HCT116 (cell line): ENCODE data around the gene DENND5B. TPM values are rescaled to one million over a fixed set of nuclear protein-coding genes. Genes with fewer than 3 reads are reported as not detected.

ENCODE experiments used
- ATAC-seq: fragments of 200-7000 bp; cut with Tn5 transposase; 2 replicates; pipeline ENCODE4 v1.9.1; 2020; ENCODE audit warnings: mild to moderate bottlenecking, moderate library complexity
- BruUV-seq: library from RNA; stranded (reverse); fragments of 400-500 nt; replicated peaks from 2 replicates; lab custom pipeline; 2021; lab: Mats Ljungman, UMichigan
- CTCF ChIA-PET: fragments of 300-600 bp; sonication (Branson Sonifier 250); formaldehyde crosslinking; loops from one replicate; lab custom pipeline; 2021; ENCODE audit warnings: antibody characterized with exemption; lab: Charles Lee
- POLR2A ChIA-PET: fragments of 300-600, 350-600 bp; sonication (Branson Sonifier 250); formaldehyde crosslinking; loops from one replicate; lab custom pipeline; 2021; ENCODE audit warnings: antibody characterized with exemption; lab: Charles Lee
- RAD21 ChIA-PET, 2 experiments: fragments of 300-600 bp; sonication (Branson Sonifier 250); formaldehyde crosslinking; loops; one replicate each; lab custom pipeline; 2023; ENCODE audit warnings: low total read pairs in 2 of 2; ENCODE audit not compliant: uncharacterized antibody in 2 of 2, unreplicated experiment in 2 of 2, low non-redundant PET in 1 of 2; lab: Charles Lee
- DNase-seq: peaks from one replicate; pipeline ENCODE4 v3.0.0-alpha.2; 2010; ENCODE audit warnings: low read depth, low spot score
- H2AFZ ChIP-seq: fragments of 200-600 bp; shearing (Covaris generic), sonication (generic); 2 replicates; pipeline ENCODE4 v1.6.1; 2017; ENCODE audit warnings: low read depth, mixed run types, mixed read lengths, antibody characterized with exemption, low read length; ENCODE audit not compliant: poor library complexity, severe bottlenecking
- H3K27ac ChIP-seq: 2 replicates; pipeline ENCODE4 v1.5.1; 2012; ENCODE audit warnings: low read depth, low read length
- H3K27me3 ChIP-seq: fragments of 200-600 bp; sonication (generic); 2 replicates; pipeline ENCODE4 v1.6.1; 2016; ENCODE audit warnings: mixed run types, low read length, mixed read lengths; ENCODE audit not compliant: insufficient read depth
- H3K36me3 ChIP-seq, 2 experiments: fragments of 200-500 bp in 1 of 2; fragments of 200-600 bp in 1 of 2; sonication (Bioruptor generic) in 1 of 2; sonication (generic) in 1 of 2; 2 replicates each; pipeline versions ENCODE4 v1.5.1 to v1.6.1; 2014 to 2016; ENCODE audit warnings: low read length in 2 of 2, inconsistent platforms in 1 of 2, mixed read lengths in 1 of 2, mixed run types in 1 of 2; ENCODE audit not compliant: insufficient read depth in 2 of 2, control insufficient read depth in 1 of 2
- H3K4me1 ChIP-seq, 2 experiments: fragments of 200-600 bp in 1 of 2; sonication (generic) in 1 of 2; 2 replicates each; pipeline versions ENCODE4 v1.5.1 to v1.6.1; 2012 to 2017; ENCODE audit warnings: low read length in 2 of 2, inconsistent platforms in 1 of 2, mild to moderate bottlenecking in 1 of 2, mixed read lengths in 1 of 2, mixed run types in 1 of 2, moderate library complexity in 1 of 2; ENCODE audit not compliant: insufficient read depth in 2 of 2, control insufficient read depth in 1 of 2
- H3K4me2 ChIP-seq: fragments of 200-600 bp; sonication (generic); 2 replicates; pipeline ENCODE4 v1.6.1; 2017; ENCODE audit warnings: mixed run types, low read length, mixed read lengths
- H3K4me3 ChIP-seq, 2 experiments: fragments of 200-600 bp in 1 of 2; sonication (generic) in 1 of 2; replicated peaks in 1 of 2; 2 replicates each; pipeline ENCODE4 v1.5.1; 2011 to 2016; ENCODE audit warnings: low read length in 2 of 2, control low read depth in 1 of 2, low read depth in 1 of 2, mild to moderate bottlenecking in 1 of 2, mixed read lengths in 1 of 2, mixed run types in 1 of 2
- H3K79me2 ChIP-seq: fragments of 200-600 bp; sonication (generic); 2 replicates; pipeline ENCODE4 v1.6.1; 2017; ENCODE audit warnings: mild to moderate bottlenecking, mixed run types, low read length, moderate library complexity, mixed read lengths; ENCODE audit not compliant: insufficient read depth
- H3K9ac ChIP-seq: fragments of 200-600 bp; sonication (generic); 2 replicates; pipeline ENCODE4 v1.6.1; 2016; ENCODE audit warnings: low read length, mixed read lengths
- H3K9me2 ChIP-seq: fragments of 200-600 bp; sonication (generic), shearing (Covaris generic); 2 replicates; pipeline ENCODE4 v1.6.1; 2017; ENCODE audit warnings: mixed run types, mild to moderate bottlenecking, moderate library complexity; ENCODE audit not compliant: insufficient read depth
- H3K9me3 ChIP-seq, 2 experiments: fragments of 200-500 bp in 1 of 2; fragments of 200-600 bp in 1 of 2; sonication (Bioruptor generic) in 1 of 2; sonication (generic) in 1 of 2; 2 replicates each; pipeline ENCODE4 v1.6.1; 2014 to 2017; ENCODE audit warnings: low read length in 2 of 2, mixed read lengths in 2 of 2, inconsistent platforms in 1 of 2, low read depth in 1 of 2, mild to moderate bottlenecking in 1 of 2, mixed run types in 1 of 2, moderate library complexity in 1 of 2; ENCODE audit not compliant: control insufficient read depth in 1 of 2, insufficient read depth in 1 of 2
- H4K20me1 ChIP-seq: fragments of 200-600 bp; sonication (generic), shearing (Covaris generic); 2 replicates; pipeline ENCODE4 v1.6.1; 2017; ENCODE audit warnings: mixed run types, mild to moderate bottlenecking, moderate library complexity; ENCODE audit not compliant: insufficient read depth
- ATF3 ChIP-seq: IDR thresholded peaks from 2 replicates; pipeline ENCODE4 v1.6.1; 2012
- CEBPB ChIP-seq: IDR thresholded peaks from 2 replicates; pipeline ENCODE4 v1.6.1; 2012; ENCODE audit warnings: low read depth
- CTCF ChIP-seq, 3 experiments: fragments of 200-600 bp in 1 of 3; sonication (generic) in 1 of 3; IDR thresholded peaks in 2 of 3; conservative IDR thresholded peaks in 1 of 3; 2 replicates each; pipeline ENCODE4 v1.5.1; 2012 to 2017; ENCODE audit warnings: low read depth in 2 of 3, low read length in 2 of 3, antibody characterized with exemption in 1 of 3, borderline replicate concordance in 1 of 3, control low read depth in 1 of 3, mild to moderate bottlenecking in 1 of 3, mixed read lengths in 1 of 3, mixed run types in 1 of 3, moderate library complexity in 1 of 3; ENCODE audit not compliant: insufficient read depth in 1 of 3
- EGR1 ChIP-seq: IDR thresholded peaks from 2 replicates; pipeline ENCODE4 v1.6.1; 2012; ENCODE audit warnings: low read depth
- EZH2 ChIP-seq: fragments of 200-600 bp; sonication (generic); IDR thresholded peaks from 2 replicates; pipeline ENCODE4 v1.6.1; 2017; ENCODE audit warnings: antibody characterized with exemption, mixed run types
- POLR2AphosphoS5 ChIP-seq: IDR thresholded peaks from 2 replicates; pipeline ENCODE4 v1.6.1; 2011; ENCODE audit warnings: mild to moderate bottlenecking, low read depth, low read length, moderate library complexity
- RAD21 ChIP-seq: IDR thresholded peaks from 2 replicates; pipeline ENCODE4 v1.6.1; 2012; ENCODE audit warnings: low read depth, mild to moderate bottlenecking
- REST ChIP-seq: IDR thresholded peaks from 2 replicates; pipeline ENCODE4 v1.6.1; 2012; ENCODE audit warnings: low read depth
- ZNF274 ChIP-seq: fragments of 200-500 bp; sonication (Bioruptor generic); IDR thresholded peaks from 2 replicates; pipeline ENCODE4 v1.6.1; 2014; ENCODE audit warnings: mild to moderate bottlenecking, low read depth, low read length, inconsistent platforms
- intact Hi-C: fragments of 100-400 bp; cut with micrococcal nuclease; formaldehyde crosslinking; loops from 2 replicates; pipeline ENCODE4 v1.10.0; 2022
- total RNA-seq: library from RNA; stranded (reverse); gene quantifications from one replicate; pipeline ENCODE4 v1.2.1, GENCODE V29; 2021; ENCODE audit not compliant: unreplicated experiment

The DENND5B gene
- total RNA-seq, 1 experiment from 2014 or later = 19.2 TPM

GRCh38 chr12:31588976-31589375 is 2.0 kb downstream of the DENND5B start:
- H3K4me2 ChIP-seq = peak overlapping the region; percentile 82
- intact Hi-C loops = no loop called here
- ChIA-PET POLR2A (no interaction called here), CTCF (no interaction called here), RAD21 (no interaction called here)
- no peak overlapping the region for H2AFZ ChIP-seq
- peak overlapping the region; percentile 99; the same call in 1 of the 2 replicates for H3K27ac ChIP-seq
- H3K27me3 ChIP-seq = no peaks in the 10 kb centered on the region
- H3K79me2 ChIP-seq = peaks cover 53% of the 10 kb centered on the region
- TF ChIP-seq EZH2 (no peak), CEBPB (no peak), RAD21 (no peak), ATF3 (no peak)
- ATAC-seq (no peak), DNase-seq (no peak)
- H3K9me2 ChIP-seq = no peaks in the 10 kb centered on the region
- no TSS peak for BruUV-seq
- peak overlapping the region; percentile 50 to 74 for H3K4me3 ChIP-seq
- peak overlapping the region; percentile 77; the same call in 1 of the 2 replicates for H3K9ac ChIP-seq
- H4K20me1 ChIP-seq = no peaks in the 10 kb centered on the region
- no peaks in the 10 kb centered on the region for H3K9me3 ChIP-seq
- H3K36me3 ChIP-seq = no peaks in the 10 kb centered on the region
- peaks cover 40 to 42% of the 10 kb centered on the region in 2 experiments for H3K4me1 ChIP-seq

- Histone ChIP-seq H3K4me2 (no peak overlapping the region), H4K20me1 (no peaks in the 10 kb centered on the region), H3K79me2 (peaks cover 70% of the 10 kb centered on the region), H3K27ac (no peak overlapping the region), H3K27me3 (no peaks in the 10 kb centered on the region), H3K4me1 (peaks cover 34 to 41% of the 10 kb centered on the region in 2 experiments), H3K9ac (no peak overlapping the region), H3K9me3 (no peaks in the 10 kb centered on the region), H3K36me3 (no peaks in the 10 kb centered on the region), H3K9me2 (no peaks in the 10 kb centered on the region)
- ATAC-seq (no peak), DNase-seq (no peak)
- ChIA-PET CTCF (no interaction called here), RAD21 (no interaction called here)
- intact Hi-C loops = no loop called here
- TSS peak; percentile 4 for BruUV-seq
- no peak for TF ChIP-seq CTCF (IDR thresholded peaks at IDR 0.05 in 2 of 3, conservative IDR thresholded peaks at IDR 0.05 in 1 of 3; ENCODE audit: borderline replicate concordance in 1 of 3, insufficient read depth in 1 of 3, low read depth in 2 of 3, low read length in 2 of 3)
- TF ChIP-seq POLR2AphosphoS5 = no peak
- TF ChIP-seq ATF3 = no peak
- no peak for TF ChIP-seq EGR1
- TF ChIP-seq RAD21 = no peak
- TF ChIP-seq REST = no peak
- TF ChIP-seq ZNF274 = no peak
- TF ChIP-seq, all 23 proteins: peak for 0
- Histone ChIP-seq H2AFZ (no peak overlapping the region), H3K4me3 (no peak overlapping the region)
- POLR2A ChIA-PET = no interaction called here
Observed at GRCh38 chr12:31586728-31587127, 4.2 kb downstream of the DENND5B start.
